ENCODE results near the gene C1QL1. TPM values are rescaled to one million over a fixed set of nuclear protein-coding genes. Genes with fewer than 3 reads are reported as not detected.

C1QL1 gene
- total and polyA plus RNA-seq, 3 donors from 2014 or later: 0.74 to 1.7 (median 1.3) TPM

GRCh38 chr17:44978807-44979206 is 10.7 kb upstream of the C1QL1 start:
- Histone ChIP-seq H3K27me3 (no peaks in the 10 kb centered on the region), H3K4me1 (peaks cover 14% of the 10 kb centered on the region), H3K9me3 (no peaks in the 10 kb centered on the region), H3K36me3 (ENCODE audit: low read depth, missing control alignments) (no peaks in the 10 kb centered on the region), H3K27ac (no peak overlapping the region), H3K4me3 (no peak overlapping the region)
- no peak for DNase-seq
- 84 to 86% methylated on average over 5 of the region's 5 CpGs for WGBS, 2 donors
- no peak for TF ChIP-seq CTCF (IDR thresholded peaks at IDR 0.05)
- no peak for TF ChIP-seq POLR2A (IDR thresholded peaks at IDR 0.05)
- intact Hi-C loops (cut with DNase I; ENCODE audit: low total_unique reads): no loop called here

GRCh38 chr17:44977814-44978550 is 9.9 kb upstream of the C1QL1 start:
- DNase-seq: no peak
- Histone ChIP-seq H3K27ac (no peak overlapping the region), H3K36me3 (ENCODE audit: low read depth, missing control alignments) (no peaks in the 10 kb centered on the region), H3K4me1 (peaks cover 14% of the 10 kb centered on the region), H3K27me3 (no peaks in the 10 kb centered on the region), H3K4me3 (no peak overlapping the region), H3K9me3 (no peaks in the 10 kb centered on the region)
- TF ChIP-seq POLR2A (IDR thresholded peaks at IDR 0.05): no peak
- no peak for TF ChIP-seq CTCF (IDR thresholded peaks at IDR 0.05)
- WGBS, 2 donors: 46 to 56% methylated on average over 4 to 7 of the region's 7 CpGs
- intact Hi-C loops (cut with DNase I; ENCODE audit: low total_unique reads): no loop called here

GRCh38 chr17:44977065-44977464 is 9.0 kb upstream of the C1QL1 start:
- H3K4me3 ChIP-seq: no peak overlapping the region
- H3K36me3 ChIP-seq (ENCODE audit: low read depth, missing control alignments): no peaks in the 10 kb centered on the region
- no peak for DNase-seq
- 73 to 84% methylated on average over 3 of the region's 3 CpGs for WGBS, 2 donors
- no peak for TF ChIP-seq POLR2A (IDR thresholded peaks at IDR 0.05)
- TF ChIP-seq CTCF (IDR thresholded peaks at IDR 0.05): no peak
- H3K27ac ChIP-seq: no peak overlapping the region
- intact Hi-C loops (cut with DNase I; ENCODE audit: low total_unique reads): no loop called here
- no peaks in the 10 kb centered on the region for H3K27me3 ChIP-seq
- no peaks in the 10 kb centered on the region for H3K9me3 ChIP-seq
- peaks cover 14% of the 10 kb centered on the region for H3K4me1 ChIP-seq

- TF ChIP-seq POLR2A (IDR thresholded peaks at IDR 0.05) (no peak), CTCF (IDR thresholded peaks at IDR 0.05) (no peak)
Observed at GRCh38 chr17:44976206-44976605, 8.1 kb upstream of the C1QL1 start.

GRCh38 chr17:44972953-44973352 is 4.8 kb upstream of the C1QL1 start:
- no peak for DNase-seq
- 93 to 95% methylated on average over 6 of the region's 6 CpGs for WGBS, 2 donors
- Histone ChIP-seq H3K4me1 (peaks cover 18% of the 10 kb centered on the region), H3K27me3 (no peaks in the 10 kb centered on the region), H3K27ac (no peak overlapping the region), H3K9me3 (no peaks in the 10 kb centered on the region), H3K4me3 (no peak overlapping the region), H3K36me3 (ENCODE audit: low read depth, missing control alignments) (no peaks in the 10 kb centered on the region)
- TF ChIP-seq POLR2A (IDR thresholded peaks at IDR 0.05) (no peak), CTCF (IDR thresholded peaks at IDR 0.05) (no peak)
- intact Hi-C loops (cut with DNase I; ENCODE audit: low total_unique reads): no loop called here

More at GRCh38 chr17:44976206-44976605, 8.1 kb upstream of the C1QL1 start:
- Histone ChIP-seq H3K36me3 (ENCODE audit: low read depth, missing control alignments) (no peaks in the 10 kb centered on the region), H3K27me3 (no peaks in the 10 kb centered on the region), H3K4me1 (peaks cover 14% of the 10 kb centered on the region), H3K9me3 (no peaks in the 10 kb centered on the region), H3K4me3 (no peak overlapping the region), H3K27ac (no peak overlapping the region)
- 75 to 79% methylated on average over 6 to 13 of the region's 13 CpGs for WGBS, 2 donors
- intact Hi-C loops (cut with DNase I; ENCODE audit: low total_unique reads): no loop called here
- no peak for DNase-seq

Data from testis (tissue), 3 donors.